Activated naive CD8-positive, alpha-beta T cell treated with anti-CD3 and anti-CD28 coated beads, Interleukin-2, amount 50 U/mL, for 24 hours (primary cell): ENCODE data around the gene MED12L.

Source experiments
- ATAC-seq: fragments of 150-1000 bp; cut with Tn5 transposase; one replicate; pipeline ENCODE4 v1.10.0; 2021
- DNase-seq: peaks from one replicate; pipeline ENCODE4 v3.0.0; 2021
- H3K27ac Mint-ChIP-seq: one replicate; pipeline ENCODE4 v1.8.0; 2021; ENCODE audit warnings: mild to moderate bottlenecking, mixed read lengths
- H3K27me3 Mint-ChIP-seq: one replicate; pipeline ENCODE4 v1.8.0; 2021; ENCODE audit warnings: mixed read lengths
- H3K36me3 Mint-ChIP-seq: one replicate; pipeline ENCODE4 v1.8.0; 2021; ENCODE audit warnings: low read depth, mixed read lengths
- H3K4me1 Mint-ChIP-seq: one replicate; pipeline ENCODE4 v1.8.0; 2021; ENCODE audit warnings: mixed read lengths
- H3K4me3 Mint-ChIP-seq: one replicate; pipeline ENCODE4 v1.8.0; 2021; ENCODE audit warnings: mild to moderate bottlenecking, moderate library complexity, mixed read lengths
- H3K9me3 Mint-ChIP-seq: one replicate; pipeline ENCODE4 v1.8.0; 2021; ENCODE audit warnings: mixed read lengths

MED12L gene

GRCh38 chr3:151135541-151136337 lies 50.3 kb downstream of the MED12L start:
- DNase-seq (peak; percentile 44), ATAC-seq (peak; percentile 94)
- Mint-ChIP-seq H3K4me1 (peaks cover 19% of the 10 kb centered on the region), H3K27me3 (peaks cover 6% of the 10 kb centered on the region), H3K9me3 (no peaks in the 10 kb centered on the region), H3K36me3 (no peaks in the 10 kb centered on the region), H3K4me3 (no peak overlapping the region), H3K27ac (peak overlapping the region; percentile 84)

GRCh38 chr3:151142929-151143328 lies 57.5 kb downstream of the MED12L start:
- H3K4me3 Mint-ChIP-seq = no peak overlapping the region

GRCh38 chr3:151144016-151144415 lies 58.6 kb downstream of the MED12L start:
- Mint-ChIP-seq H3K4me3 (no peak overlapping the region), H3K4me1 (no peaks in the 10 kb centered on the region), H3K27me3 (peaks cover 1% of the 10 kb centered on the region), H3K36me3 (no peaks in the 10 kb centered on the region), H3K27ac (no peak overlapping the region), H3K9me3 (no peaks in the 10 kb centered on the region)
- DNase-seq (no peak), ATAC-seq (no peak)

More at GRCh38 chr3:151142929-151143328, 57.5 kb downstream of the MED12L start:
- Mint-ChIP-seq H3K9me3 (no peaks in the 10 kb centered on the region), H3K4me1 (no peaks in the 10 kb centered on the region), H3K27me3 (no peaks in the 10 kb centered on the region), H3K36me3 (no peaks in the 10 kb centered on the region), H3K27ac (no peak overlapping the region)
- DNase-seq = no peak
- no peak for ATAC-seq

- no peak overlapping the region for H3K4me3 Mint-ChIP-seq
- H3K27me3 Mint-ChIP-seq = peaks cover 1% of the 10 kb centered on the region
- H3K27ac Mint-ChIP-seq = no peak overlapping the region
- H3K9me3 Mint-ChIP-seq = no peaks in the 10 kb centered on the region
- no peaks in the 10 kb centered on the region for H3K4me1 Mint-ChIP-seq
- no peak for DNase-seq
- no peak for ATAC-seq
- no peaks in the 10 kb centered on the region for H3K36me3 Mint-ChIP-seq
Measured at GRCh38 chr3:151144760-151145159, 59.3 kb downstream of the MED12L start.

- no peak overlapping the region for H3K4me3 Mint-ChIP-seq
- DNase-seq = no peak
- H3K9me3 Mint-ChIP-seq = no peaks in the 10 kb centered on the region
- peaks cover 1% of the 10 kb centered on the region for H3K27me3 Mint-ChIP-seq
- no peak overlapping the region for H3K27ac Mint-ChIP-seq
- H3K36me3 Mint-ChIP-seq = no peaks in the 10 kb centered on the region
- ATAC-seq = no peak
- H3K4me1 Mint-ChIP-seq = no peaks in the 10 kb centered on the region
Measured at GRCh38 chr3:151145713-151146070, 60.2 kb downstream of the MED12L start.

- no peaks in the 10 kb centered on the region for H3K36me3 Mint-ChIP-seq
- ATAC-seq (peak; percentile 91), DNase-seq (peak; percentile 55)
- no peak overlapping the region for H3K4me3 Mint-ChIP-seq
- no peaks in the 10 kb centered on the region for H3K9me3 Mint-ChIP-seq
- peaks cover 1% of the 10 kb centered on the region for H3K27me3 Mint-ChIP-seq
- H3K4me1 Mint-ChIP-seq = no peaks in the 10 kb centered on the region
- H3K27ac Mint-ChIP-seq = no peak overlapping the region
Measured at GRCh38 chr3:151146071-151146730, 60.7 kb downstream of the MED12L start.

- Mint-ChIP-seq H3K4me3 (no peak overlapping the region), H3K27ac (no peak overlapping the region), H3K4me1 (no peaks in the 10 kb centered on the region), H3K9me3 (no peaks in the 10 kb centered on the region), H3K36me3 (no peaks in the 10 kb centered on the region), H3K27me3 (peaks cover 1% of the 10 kb centered on the region)
- DNase-seq (no peak), ATAC-seq (no peak)
Measured at GRCh38 chr3:151146731-151147091, 61.2 kb downstream of the MED12L start.

GRCh38 chr3:151147299-151147698 lies 61.8 kb downstream of the MED12L start:
- no peaks in the 10 kb centered on the region for H3K4me1 Mint-ChIP-seq
- H3K4me3 Mint-ChIP-seq = no peak overlapping the region

GRCh38 chr3:151152455-151153079 lies 67.1 kb downstream of the MED12L start:
- Mint-ChIP-seq H3K36me3 (no peaks in the 10 kb centered on the region), H3K27me3 (peaks cover 1% of the 10 kb centered on the region), H3K27ac (no peak overlapping the region), H3K4me3 (no peak overlapping the region), H3K4me1 (peaks cover 1% of the 10 kb centered on the region), H3K9me3 (no peaks in the 10 kb centered on the region)
- no peak for DNase-seq
- ATAC-seq = no peak

More at GRCh38 chr3:151147299-151147698, 61.8 kb downstream of the MED12L start:
- DNase-seq (no peak), ATAC-seq (no peak)
- peaks cover 1% of the 10 kb centered on the region for H3K27me3 Mint-ChIP-seq
- H3K9me3 Mint-ChIP-seq = no peaks in the 10 kb centered on the region
- H3K36me3 Mint-ChIP-seq = no peaks in the 10 kb centered on the region
- no peak overlapping the region for H3K27ac Mint-ChIP-seq

- no peak overlapping the region for H3K4me3 Mint-ChIP-seq
- H3K9me3 Mint-ChIP-seq = no peaks in the 10 kb centered on the region
- no peaks in the 10 kb centered on the region for H3K27me3 Mint-ChIP-seq
- no peak overlapping the region for H3K27ac Mint-ChIP-seq
- H3K36me3 Mint-ChIP-seq = no peaks in the 10 kb centered on the region
- peaks cover 1% of the 10 kb centered on the region for H3K4me1 Mint-ChIP-seq
- ATAC-seq (no peak), DNase-seq (no peak)
Measured at GRCh38 chr3:151154566-151154965, 69.1 kb downstream of the MED12L start.

GRCh38 chr3:151155409-151156128 lies 70.1 kb downstream of the MED12L start:
- Mint-ChIP-seq H3K4me3 (no peak overlapping the region), H3K9me3 (no peaks in the 10 kb centered on the region), H3K36me3 (no peaks in the 10 kb centered on the region), H3K27me3 (no peaks in the 10 kb centered on the region), H3K4me1 (peaks cover 1% of the 10 kb centered on the region), H3K27ac (no peak overlapping the region)
- no peak for ATAC-seq
- no peak for DNase-seq

GRCh38 chr3:151156618-151157216 lies 71.3 kb downstream of the MED12L start:
- DNase-seq (peak; percentile 12), ATAC-seq (peak; percentile 77)
- H3K9me3 Mint-ChIP-seq = no peaks in the 10 kb centered on the region
- no peaks in the 10 kb centered on the region for H3K36me3 Mint-ChIP-seq
- H3K4me1 Mint-ChIP-seq = peaks cover 1% of the 10 kb centered on the region
- H3K27me3 Mint-ChIP-seq = no peaks in the 10 kb centered on the region
- H3K27ac Mint-ChIP-seq = no peak overlapping the region
- no peak overlapping the region for H3K4me3 Mint-ChIP-seq

GRCh38 chr3:151159806-151160205 lies 74.3 kb downstream of the MED12L start:
- DNase-seq (no peak), ATAC-seq (no peak)
- Mint-ChIP-seq H3K4me1 (peaks cover 1% of the 10 kb centered on the region), H3K27me3 (no peaks in the 10 kb centered on the region), H3K27ac (no peak overlapping the region), H3K4me3 (no peak overlapping the region), H3K36me3 (no peaks in the 10 kb centered on the region), H3K9me3 (no peaks in the 10 kb centered on the region)

GRCh38 chr3:151165226-151165625 lies 79.8 kb downstream of the MED12L start:
- Mint-ChIP-seq H3K36me3 (no peaks in the 10 kb centered on the region), H3K27ac (no peak overlapping the region), H3K4me1 (peaks cover 19% of the 10 kb centered on the region), H3K27me3 (peaks cover 2% of the 10 kb centered on the region), H3K9me3 (no peaks in the 10 kb centered on the region), H3K4me3 (no peak overlapping the region)
- DNase-seq (no peak), ATAC-seq (no peak)
